SK-N-MC (cell line): ENCODE results near the gene ZKSCAN3.
"Not testable (repeated sequence)": the region's sequence is repeated elsewhere in the genome, so short reads cannot be mapped to it uniquely, and the experiment has no call there.

ENCODE experiments used
- DNase-seq: peaks from one replicate; pipeline ENCODE4 v3.0.0-alpha.2; 2011; ENCODE audit warnings: low read depth, low spot score
- H3K27ac ChIP-seq: fragments of 200-600 bp; sonication (generic); 2 replicates; pipeline ENCODE4 v1.5.1; 2016; ENCODE audit warnings: mixed run types
- H3K36me3 ChIP-seq: fragments of 200-600 bp; sonication (generic); 2 replicates; pipeline ENCODE4 v1.6.1; 2017; ENCODE audit warnings: antibody characterized with exemption, low read length, mixed read lengths; ENCODE audit not compliant: insufficient read depth
- H3K4me3 ChIP-seq: fragments of 200-600 bp; sonication (generic); 2 replicates; pipeline ENCODE4 v1.5.1; 2016
- H3K9ac ChIP-seq: fragments of 200-600 bp; sonication (generic); 2 replicates; pipeline ENCODE4 v1.8.0; 2017; ENCODE audit warnings: mixed run types, mixed read lengths; ENCODE audit not compliant: insufficient read length
- H3K9me3 ChIP-seq: fragments of 200-600 bp; sonication (generic); 2 replicates; pipeline ENCODE4 v1.6.1; 2017; ENCODE audit warnings: low read depth, mild to moderate bottlenecking, antibody characterized with exemption, low read length, moderate library complexity, mixed read lengths
- EZH2 ChIP-seq: fragments of 200-600 bp; sonication (generic); IDR thresholded peaks from one replicate; pipeline ENCODE4 v1.6.1; 2017; ENCODE audit warnings: antibody characterized with exemption
- FOXP2 ChIP-seq: optimal IDR thresholded peaks from 2 replicates; pipeline ENCODE3; 2011; ENCODE audit warnings: mild to moderate bottlenecking, moderate library complexity; ENCODE audit not compliant: insufficient read depth; ENCODE audit errors: extremely low read length, control extremely low read depth
- POLR2AphosphoS5 ChIP-seq: IDR thresholded peaks from 2 replicates; pipeline ENCODE4 v1.6.1; 2012; ENCODE audit warnings: mild to moderate bottlenecking, low read depth, low read length, borderline replicate concordance

ZKSCAN3 gene

GRCh38 chr6:28400122-28400451 is 50.3 kb downstream of the ZKSCAN3 start:
- Histone ChIP-seq H3K27ac (no peak overlapping the region), H3K4me3 (no peak overlapping the region), H3K9ac (no peak overlapping the region), H3K9me3 (no peaks in the 10 kb centered on the region), H3K36me3 (no peaks in the 10 kb centered on the region)
- DNase-seq = no peak
- TF ChIP-seq EZH2 = no peak
- no peak for TF ChIP-seq POLR2AphosphoS5
- TF ChIP-seq FOXP2 = no peak

GRCh38 chr6:28401172-28401571 is 51.4 kb downstream of the ZKSCAN3 start:
- no peak overlapping the region for H3K4me3 ChIP-seq
- no peak overlapping the region for H3K9ac ChIP-seq
- TF ChIP-seq POLR2AphosphoS5 (no peak), EZH2 (no peak), FOXP2 (no peak)
- no peak overlapping the region for H3K27ac ChIP-seq
- H3K36me3 ChIP-seq = no peaks in the 10 kb centered on the region
- no peak for DNase-seq
- H3K9me3 ChIP-seq = no peaks in the 10 kb centered on the region

- no peaks in the 10 kb centered on the region for H3K36me3 ChIP-seq
- TF ChIP-seq FOXP2 (no peak), POLR2AphosphoS5 (no peak), EZH2 (no peak)
- H3K9me3 ChIP-seq = no peaks in the 10 kb centered on the region
- no peak for DNase-seq
- H3K9ac ChIP-seq = no peak overlapping the region
- no peak overlapping the region for H3K27ac ChIP-seq
- H3K4me3 ChIP-seq = no peak overlapping the region
These were observed 52.5 kb downstream of the ZKSCAN3 start for GRCh38 chr6:28402197-28402596.

DNA sequence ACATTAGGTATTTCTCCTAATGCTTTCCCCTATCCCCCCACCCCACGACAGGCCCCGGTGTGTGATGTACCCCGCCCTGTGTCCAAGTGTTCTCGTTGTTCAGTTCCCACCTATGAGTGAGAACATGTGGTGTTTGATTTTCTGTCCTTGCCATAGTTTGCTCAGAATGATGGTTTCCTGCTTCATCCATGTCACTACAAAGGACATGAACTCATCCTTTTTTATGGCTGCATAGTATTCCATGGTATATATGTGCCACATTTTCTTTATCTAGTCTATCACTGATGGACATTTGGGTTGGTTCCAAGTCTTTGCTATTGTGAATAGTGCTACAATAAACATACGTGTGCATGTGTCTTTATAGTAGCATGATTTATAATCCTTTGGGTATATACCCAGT is 54.2 kb downstream of the ZKSCAN3 start:
- H3K36me3 ChIP-seq, H3K9ac ChIP-seq, H3K27ac ChIP-seq, DNase-seq, H3K9me3 ChIP-seq, H3K4me3 ChIP-seq: not testable (repeated sequence)

DNA sequence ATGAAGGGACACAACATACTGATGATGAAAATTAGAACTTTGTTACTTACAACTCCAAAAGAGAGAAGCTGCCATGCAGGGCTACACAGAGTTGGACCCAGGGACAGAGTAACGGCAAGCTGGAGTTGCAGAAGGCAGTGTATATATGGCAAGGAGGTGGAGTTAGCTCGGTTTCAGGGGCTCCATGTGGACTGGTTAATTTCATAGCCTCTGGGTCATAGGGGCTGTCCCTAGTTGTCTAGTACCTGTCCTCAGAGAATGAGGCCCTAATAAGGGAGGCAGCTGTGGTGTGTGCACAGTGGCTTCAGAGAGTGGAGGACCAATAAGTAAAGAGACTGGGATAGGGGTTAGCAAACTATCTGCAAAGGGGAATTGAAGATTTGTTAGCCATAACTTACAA is 57.7 kb downstream of the ZKSCAN3 start:
- Histone ChIP-seq H3K4me3 (no peak overlapping the region), H3K9ac (no peak overlapping the region), H3K27ac (no peak overlapping the region), H3K36me3 (no peaks in the 10 kb centered on the region), H3K9me3 (no peaks in the 10 kb centered on the region)
- DNase-seq = no peak
- TF ChIP-seq FOXP2 (no peak), POLR2AphosphoS5 (no peak), EZH2 (no peak)

DNA sequence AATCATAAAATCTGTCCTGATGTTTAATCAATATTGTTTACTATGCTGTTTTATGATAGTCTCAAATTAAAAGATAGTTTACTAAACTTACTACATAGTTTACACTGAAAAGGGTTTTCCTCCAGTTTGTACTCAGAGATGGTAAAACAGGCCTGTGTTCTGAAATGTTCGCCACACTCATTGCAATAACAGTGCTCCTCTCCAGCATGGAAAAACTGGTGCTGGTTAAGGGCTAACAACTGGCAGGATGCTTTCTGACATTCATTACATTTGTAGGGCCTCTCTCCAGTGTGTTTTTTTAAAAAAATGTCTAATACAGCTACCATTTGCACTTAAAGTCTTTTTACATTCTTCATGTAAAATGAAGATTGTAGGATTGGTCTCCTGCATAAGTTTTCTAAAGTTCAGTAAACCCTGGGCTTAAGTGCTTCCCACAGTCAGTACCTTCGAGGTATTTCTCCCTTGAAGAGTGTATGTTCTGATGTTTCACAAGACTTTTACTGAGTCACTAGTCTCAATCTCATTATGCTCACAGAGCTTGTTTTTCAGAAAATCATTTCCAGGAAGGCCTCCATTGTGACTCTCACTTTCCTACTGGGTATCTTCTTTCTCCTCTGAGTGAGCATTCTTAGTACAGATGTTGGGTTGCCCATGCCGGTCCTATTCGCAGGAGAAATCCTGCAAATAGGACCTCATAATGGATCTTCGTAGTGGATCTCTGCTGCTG is 58.5 kb downstream of the ZKSCAN3 start:
- Histone ChIP-seq H3K9me3 (no peaks in the 10 kb centered on the region), H3K4me3 (no peak overlapping the region), H3K27ac (no peak overlapping the region), H3K36me3 (no peaks in the 10 kb centered on the region), H3K9ac (no peak overlapping the region)
- TF ChIP-seq EZH2 = no peak
- no peak for TF ChIP-seq FOXP2
- TF ChIP-seq POLR2AphosphoS5 = no peak
- DNase-seq = no peak

DNA sequence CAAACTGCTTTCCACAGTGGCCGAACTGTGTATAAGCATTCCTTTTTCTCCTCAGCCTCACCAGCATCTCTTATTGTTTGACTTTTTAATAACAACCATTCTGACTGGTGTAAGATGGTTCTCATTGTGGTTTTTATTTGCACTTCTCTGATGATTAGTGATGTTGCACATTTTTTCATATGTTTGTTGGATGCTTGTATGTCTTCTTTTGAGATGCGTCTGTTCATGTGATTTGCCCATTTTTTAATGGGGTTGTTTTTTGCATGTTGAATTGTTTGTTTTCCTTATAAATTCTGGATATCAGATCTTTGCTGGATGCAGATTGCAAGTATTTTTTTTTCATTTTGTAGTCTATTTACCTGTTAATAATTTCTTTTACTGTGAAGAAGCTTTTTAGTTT is 61.0 kb downstream of the ZKSCAN3 start:
- Histone ChIP-seq H3K4me3 (no peak overlapping the region), H3K27ac (no peak overlapping the region)
- TF ChIP-seq POLR2AphosphoS5 (no peak), EZH2 (no peak), FOXP2 (no peak)

DNA sequence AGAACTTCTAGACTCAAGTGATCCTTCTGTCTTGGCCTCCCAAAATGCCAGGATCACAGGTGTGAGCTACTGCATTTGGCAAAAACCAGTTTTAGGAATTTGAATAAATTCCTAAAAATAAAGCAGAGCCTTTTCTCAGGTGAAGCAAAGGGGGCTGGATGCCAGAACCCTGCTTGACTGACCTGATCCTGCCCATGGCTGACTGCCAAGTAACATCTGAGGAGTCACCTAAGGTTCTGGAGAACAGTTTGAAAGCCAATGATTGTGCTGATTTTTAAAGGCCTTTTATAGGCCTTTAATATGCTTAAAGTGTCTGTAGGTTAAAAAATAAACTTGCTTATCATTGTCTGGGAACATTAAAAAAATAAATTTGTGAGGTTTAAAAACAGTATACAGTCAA is 63.9 kb downstream of the ZKSCAN3 start:
- no peaks in the 10 kb centered on the region for H3K9me3 ChIP-seq
- no peaks in the 10 kb centered on the region for H3K36me3 ChIP-seq
- no peak overlapping the region for H3K9ac ChIP-seq
- H3K4me3 ChIP-seq = no peak overlapping the region
- DNase-seq = no peak
- TF ChIP-seq POLR2AphosphoS5 (no peak), FOXP2 (no peak), EZH2 (no peak)
- H3K27ac ChIP-seq = no peak overlapping the region

More for the DNA sequence above, 61.0 kb downstream of the ZKSCAN3 start:
- DNase-seq = no peak
- no peaks in the 10 kb centered on the region for H3K9me3 ChIP-seq
- H3K9ac ChIP-seq = no peak overlapping the region
- H3K36me3 ChIP-seq = no peaks in the 10 kb centered on the region
